HFFc6 (cell line): ENCODE data around the gene NDUFS8. TPM values are rescaled to one million over a fixed set of nuclear protein-coding genes. Genes with fewer than 3 reads are reported as not detected.

ENCODE experiments used
- DNase-seq: peaks from one replicate; pipeline ENCODE4 v3.0.0-alpha.2; 2018
- H3K27ac Mint-ChIP-seq: 2 replicates; pipeline ENCODE4 v1.8.0; 2020; ENCODE audit warnings: mild to moderate bottlenecking, mixed read lengths
- H3K27me3 Mint-ChIP-seq: 2 replicates; pipeline ENCODE4 v1.8.0; 2021; ENCODE audit warnings: mild to moderate bottlenecking, moderate library complexity, mixed read lengths; ENCODE audit not compliant: insufficient read depth
- H3K36me3 Mint-ChIP-seq: 2 replicates; pipeline ENCODE4 v1.8.0; 2021; ENCODE audit warnings: low read depth, mixed read lengths
- H3K4me1 Mint-ChIP-seq: 2 replicates; pipeline ENCODE4 v1.8.0; 2020; ENCODE audit warnings: low read depth, mixed read lengths
- H3K4me3 Mint-ChIP-seq: 2 replicates; pipeline ENCODE4 v1.8.0; 2020; ENCODE audit warnings: mild to moderate bottlenecking, moderate library complexity, mixed read lengths
- H3K9me3 Mint-ChIP-seq: 2 replicates; pipeline ENCODE4 v1.8.0; 2020; ENCODE audit warnings: mild to moderate bottlenecking, mixed read lengths
- total RNA-seq, 6 experiments: library from RNA; stranded (reverse); fragmentation: NEBNext Ultra II Directional; extraction: Animal tissue kit (Norgen Biotek cat#: 25700); gene quantifications; 2 replicates in 1 of 6; 3 replicates in 5 of 6; pipeline ENCODE4 v1.2.3, GENCODE V29; 2021
- TF ChIP-seq, protein P1 (sequence below): fragments of 200-600 bp; sonication (generic); IDR thresholded peaks from 2 replicates; pipeline ENCODE4 v1.5.0; 2021; ENCODE audit warnings: antibody characterized with exemption, mild to moderate bottlenecking

Gene NDUFS8
- total RNA-seq, 6 experiments from 2014 or later = 221 to 236 (median 223) TPM

DNA sequence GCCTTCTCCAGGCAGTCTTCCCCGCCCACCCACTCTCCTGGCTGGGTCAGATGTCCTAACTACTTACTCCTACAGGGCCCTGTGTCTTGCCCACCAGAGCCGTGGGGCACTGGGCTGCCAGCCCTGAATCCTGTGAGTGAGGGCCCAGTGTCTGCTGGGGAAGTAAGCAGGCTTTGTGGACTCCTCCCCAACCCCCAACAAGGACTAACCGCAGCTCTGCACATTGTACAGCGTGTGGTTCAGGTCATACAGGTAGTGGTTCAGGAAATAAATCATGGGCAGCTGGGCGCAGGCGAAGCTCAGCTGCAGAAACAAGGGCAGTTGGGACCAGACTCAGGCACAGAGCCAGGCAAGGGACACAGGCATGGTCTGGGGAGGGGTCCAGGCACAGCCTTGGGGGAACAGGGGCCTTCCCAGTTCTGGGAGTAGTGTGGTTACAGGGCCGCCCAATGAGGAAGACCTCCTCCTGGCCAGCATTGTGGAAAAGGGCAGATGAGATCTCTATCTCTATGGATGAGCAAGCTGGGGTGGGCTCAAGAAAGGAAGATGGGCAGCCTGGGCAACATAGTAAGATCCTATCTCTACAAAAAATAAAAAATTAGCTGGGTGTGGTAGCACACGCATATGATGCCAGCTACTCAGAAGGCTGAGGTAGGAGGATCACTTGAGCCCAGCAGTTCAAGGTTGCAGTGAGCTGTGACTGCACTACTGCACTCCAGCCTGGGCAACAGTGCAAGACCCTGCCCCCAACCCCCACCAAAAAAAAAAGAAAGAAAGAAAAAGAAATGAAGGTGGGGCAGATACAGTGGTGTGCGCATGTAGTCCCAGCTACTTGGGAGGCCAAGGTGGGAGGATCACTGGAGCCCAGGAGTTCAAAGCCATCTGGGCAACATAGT is 32.1 kb upstream of the NDUFS8 start:
- H3K27ac Mint-ChIP-seq = no peak overlapping the region
- no peak overlapping the region for H3K4me3 Mint-ChIP-seq
- TF ChIP-seq, protein P1, sequence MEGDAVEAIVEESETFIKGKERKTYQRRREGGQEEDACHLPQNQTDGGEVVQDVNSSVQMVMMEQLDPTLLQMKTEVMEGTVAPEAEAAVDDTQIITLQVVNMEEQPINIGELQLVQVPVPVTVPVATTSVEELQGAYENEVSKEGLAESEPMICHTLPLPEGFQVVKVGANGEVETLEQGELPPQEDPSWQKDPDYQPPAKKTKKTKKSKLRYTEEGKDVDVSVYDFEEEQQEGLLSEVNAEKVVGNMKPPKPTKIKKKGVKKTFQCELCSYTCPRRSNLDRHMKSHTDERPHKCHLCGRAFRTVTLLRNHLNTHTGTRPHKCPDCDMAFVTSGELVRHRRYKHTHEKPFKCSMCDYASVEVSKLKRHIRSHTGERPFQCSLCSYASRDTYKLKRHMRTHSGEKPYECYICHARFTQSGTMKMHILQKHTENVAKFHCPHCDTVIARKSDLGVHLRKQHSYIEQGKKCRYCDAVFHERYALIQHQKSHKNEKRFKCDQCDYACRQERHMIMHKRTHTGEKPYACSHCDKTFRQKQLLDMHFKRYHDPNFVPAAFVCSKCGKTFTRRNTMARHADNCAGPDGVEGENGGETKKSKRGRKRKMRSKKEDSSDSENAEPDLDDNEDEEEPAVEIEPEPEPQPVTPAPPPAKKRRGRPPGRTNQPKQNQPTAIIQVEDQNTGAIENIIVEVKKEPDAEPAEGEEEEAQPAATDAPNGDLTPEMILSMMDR = no peak
- no peak for DNase-seq
- H3K36me3 Mint-ChIP-seq = peaks cover 9% of the 10 kb centered on the region
- peaks cover 6% of the 10 kb centered on the region; the same call in 1 of the 2 replicates for H3K9me3 Mint-ChIP-seq
- peaks cover 11% of the 10 kb centered on the region for H3K4me1 Mint-ChIP-seq
- no peaks in the 10 kb centered on the region for H3K27me3 Mint-ChIP-seq

GRCh38 chr11:67999201-67999629 is 31.3 kb upstream of the NDUFS8 start:
- peaks cover 6% of the 10 kb centered on the region; the same call in 1 of the 2 replicates for H3K9me3 Mint-ChIP-seq
- TF ChIP-seq, protein P1 = no peak
- H3K4me1 Mint-ChIP-seq = peaks cover 14% of the 10 kb centered on the region
- no peak for DNase-seq
- no peak overlapping the region for H3K27ac Mint-ChIP-seq
- no peaks in the 10 kb centered on the region for H3K27me3 Mint-ChIP-seq
- peaks cover 9% of the 10 kb centered on the region for H3K36me3 Mint-ChIP-seq
- H3K4me3 Mint-ChIP-seq = no peak overlapping the region

- Mint-ChIP-seq H3K9me3 (peaks cover 6% of the 10 kb centered on the region; the same call in 1 of the 2 replicates), H3K4me3 (no peak overlapping the region), H3K4me1 (peaks cover 18% of the 10 kb centered on the region), H3K36me3 (peaks cover 9% of the 10 kb centered on the region), H3K27ac (no peak overlapping the region), H3K27me3 (no peaks in the 10 kb centered on the region)
- no peak for DNase-seq
- TF ChIP-seq, protein P1 = no peak
Measured at GRCh38 chr11:67999704-68000103, 30.8 kb upstream of the NDUFS8 start.

DNA sequence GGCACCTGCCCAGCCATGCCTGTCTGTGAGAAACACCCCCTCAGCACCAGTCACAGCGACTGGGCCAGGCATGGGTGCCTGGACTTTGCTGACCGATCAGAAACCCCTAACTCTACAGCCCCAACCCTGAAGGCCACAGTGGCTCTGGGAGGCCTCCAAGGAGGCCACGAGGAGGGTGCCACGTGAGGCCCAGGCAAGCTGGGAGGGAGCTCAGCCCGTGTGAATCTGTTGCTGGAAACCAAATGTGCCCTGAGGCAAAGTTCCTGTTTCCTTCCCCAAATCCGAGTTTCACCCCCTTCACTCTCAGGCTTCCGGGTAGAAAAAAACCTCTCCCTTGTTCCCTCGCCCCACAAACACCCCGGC is 27.9 kb upstream of the NDUFS8 start:
- Mint-ChIP-seq H3K27me3 (no peaks in the 10 kb centered on the region), H3K4me1 (peaks cover 21% of the 10 kb centered on the region), H3K27ac (no peak overlapping the region), H3K9me3 (no peaks in the 10 kb centered on the region), H3K4me3 (peak overlapping the region; percentile 84), H3K36me3 (no peaks in the 10 kb centered on the region)
- no peak for DNase-seq
- TF ChIP-seq, protein P1 = no peak

DNA sequence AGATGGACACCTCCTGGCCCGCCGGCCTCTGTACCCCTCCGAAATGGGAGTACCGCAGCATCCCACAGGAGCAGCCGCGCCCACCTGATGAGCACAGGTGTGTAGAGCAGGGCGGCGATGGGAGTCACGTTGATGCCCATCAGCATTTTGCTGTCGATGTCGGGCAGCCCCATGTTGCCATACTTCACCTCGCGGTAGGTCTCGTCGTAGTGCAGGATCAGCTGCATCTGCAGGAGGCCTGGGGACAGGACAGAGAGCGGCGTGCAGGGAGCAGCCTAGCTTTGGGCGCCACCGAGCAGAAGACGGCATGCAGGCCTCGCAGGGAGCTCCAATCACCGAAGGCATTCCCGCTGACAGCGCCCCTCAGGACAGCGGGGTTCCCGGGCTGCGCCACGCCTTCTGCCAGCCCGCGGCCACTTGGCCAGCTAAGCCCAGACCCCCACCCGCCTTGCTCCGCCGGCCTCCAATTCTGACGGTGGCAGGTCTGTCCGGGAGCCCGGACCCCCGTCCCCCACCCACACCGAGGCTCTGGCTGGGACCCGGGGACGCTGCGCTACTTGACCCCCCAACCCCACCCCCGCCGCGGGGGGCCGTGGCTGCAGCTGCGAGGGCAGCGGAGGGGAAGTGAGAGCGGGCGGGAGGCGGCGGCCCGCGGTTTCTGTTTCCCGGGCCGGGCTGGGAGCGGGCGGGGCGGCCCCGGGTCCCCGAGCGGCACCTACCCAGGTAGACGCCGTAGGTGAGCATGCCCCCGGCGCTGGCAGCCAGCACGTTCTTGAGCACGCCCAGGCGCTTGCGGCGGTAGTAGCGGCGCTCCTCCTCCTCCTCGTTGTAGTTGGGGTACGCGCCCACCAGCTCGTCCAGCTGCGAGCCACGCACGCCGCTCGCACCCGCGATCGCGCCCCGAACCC is 27.3 kb upstream of the NDUFS8 start:
- no peaks in the 10 kb centered on the region for H3K27me3 Mint-ChIP-seq
- H3K9me3 Mint-ChIP-seq = no peaks in the 10 kb centered on the region
- TF ChIP-seq, protein P1 = no peak
- peaks cover 21% of the 10 kb centered on the region for H3K4me1 Mint-ChIP-seq
- H3K36me3 Mint-ChIP-seq = no peaks in the 10 kb centered on the region
- peak overlapping the region; percentile 84 for H3K4me3 Mint-ChIP-seq
- no peak overlapping the region; the same call in 1 of the 2 replicates for H3K27ac Mint-ChIP-seq
- no peak for DNase-seq
